ENCODE measurements around the gene GIGYF1.

GRCh38 chr7:100679129-100679926 is 14.7 kb downstream of the GIGYF1 start:
- no peak for TF ChIP-seq EZH2phosphoT487 (IDR thresholded peaks at IDR 0.05; ENCODE audit: low read length)
- TF ChIP-seq, protein P1, sequence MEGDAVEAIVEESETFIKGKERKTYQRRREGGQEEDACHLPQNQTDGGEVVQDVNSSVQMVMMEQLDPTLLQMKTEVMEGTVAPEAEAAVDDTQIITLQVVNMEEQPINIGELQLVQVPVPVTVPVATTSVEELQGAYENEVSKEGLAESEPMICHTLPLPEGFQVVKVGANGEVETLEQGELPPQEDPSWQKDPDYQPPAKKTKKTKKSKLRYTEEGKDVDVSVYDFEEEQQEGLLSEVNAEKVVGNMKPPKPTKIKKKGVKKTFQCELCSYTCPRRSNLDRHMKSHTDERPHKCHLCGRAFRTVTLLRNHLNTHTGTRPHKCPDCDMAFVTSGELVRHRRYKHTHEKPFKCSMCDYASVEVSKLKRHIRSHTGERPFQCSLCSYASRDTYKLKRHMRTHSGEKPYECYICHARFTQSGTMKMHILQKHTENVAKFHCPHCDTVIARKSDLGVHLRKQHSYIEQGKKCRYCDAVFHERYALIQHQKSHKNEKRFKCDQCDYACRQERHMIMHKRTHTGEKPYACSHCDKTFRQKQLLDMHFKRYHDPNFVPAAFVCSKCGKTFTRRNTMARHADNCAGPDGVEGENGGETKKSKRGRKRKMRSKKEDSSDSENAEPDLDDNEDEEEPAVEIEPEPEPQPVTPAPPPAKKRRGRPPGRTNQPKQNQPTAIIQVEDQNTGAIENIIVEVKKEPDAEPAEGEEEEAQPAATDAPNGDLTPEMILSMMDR (IDR thresholded peaks at IDR 0.05; ENCODE audit: low read length) = no peak
- no peak for TF ChIP-seq EZH2 (optimal IDR thresholded peaks at IDR 0.05; ENCODE audit: low read depth, low read length)

All from MM.1S (cell line).